Neural cell (in vitro differentiated cells): ENCODE measurements around the gene MOB3A.

ENCODE experiments used
- CTCF ChIP-seq: fragments of 450-650 bp; IDR thresholded peaks from 2 replicates; pipeline ENCODE4 v1.5.1; 2014; ENCODE audit warnings: antibody characterized with exemption, mild to moderate bottlenecking, moderate library complexity; ENCODE audit not compliant: poor library complexity, severe bottlenecking
- MXI1 ChIP-seq: fragments of 450-650 bp; conservative IDR thresholded peaks from 2 replicates; pipeline ENCODE4 v1.6.1; 2014; ENCODE audit warnings: antibody characterized with exemption, mild to moderate bottlenecking; ENCODE audit not compliant: poor library complexity, severe bottlenecking
- POLR2AphosphoS5 ChIP-seq: IDR thresholded peaks from 2 replicates; pipeline ENCODE4 v1.6.1; 2012
- RAD21 ChIP-seq: fragments of 450-650 bp; conservative IDR thresholded peaks from 2 replicates; pipeline ENCODE4 v1.6.1; 2014; ENCODE audit warnings: antibody characterized with exemption, mild to moderate bottlenecking, moderate library complexity
- REST ChIP-seq: IDR thresholded peaks from 2 replicates; pipeline ENCODE4 v1.6.1; 2012; ENCODE audit warnings: borderline replicate concordance
- TAF1 ChIP-seq: IDR thresholded peaks from 2 replicates; pipeline ENCODE4 v1.6.1; 2012; ENCODE audit warnings: low read depth

GRCh38 chr19:2077398-2077797 lies 18.7 kb downstream of the MOB3A start:
- TF ChIP-seq POLR2AphosphoS5 (no peak), CTCF (no peak), REST (no peak), TAF1 (no peak), RAD21 (no peak), MXI1 (no peak)
